MCF 10A (cell line): ENCODE data around the gene FA2H. TPM values are rescaled to one million over a fixed set of nuclear protein-coding genes. Genes with fewer than 3 reads are reported as not detected.

Experiments used
- BruUV-seq: library from RNA; stranded (reverse); fragments of 400-500 nt; replicated peaks from 2 replicates; lab custom pipeline; 2021; lab: Mats Ljungman, UMichigan
- CTCF ChIA-PET: fragments of 300-600 bp; sonication (Branson Sonifier 250); formaldehyde crosslinking; extraction: SDS; loops from one replicate; lab custom pipeline; 2021; ENCODE audit warnings: antibody characterized with exemption, inconsistent platforms; lab: Yijun Ruan, JAX
- POLR2A ChIA-PET: fragments of 300-600, 350-650 bp; sonication (Branson Sonifier 250); formaldehyde crosslinking; extraction: SDS; loops from one replicate; lab custom pipeline; 2020; ENCODE audit warnings: antibody characterized with exemption, inconsistent platforms; lab: Yijun Ruan, JAX
- DNase-seq: peaks from one replicate; pipeline ENCODE4 v3.0.0-alpha.2; 2018; ENCODE audit not compliant: unreplicated experiment
- H3K27ac Mint-ChIP-seq: one replicate; pipeline ENCODE4 v1.8.0; 2022; ENCODE audit warnings: mild to moderate bottlenecking, low read depth, mixed read lengths; ENCODE audit not compliant: unreplicated experiment
- H3K27me3 Mint-ChIP-seq: one replicate; pipeline ENCODE4 v1.8.0; 2022; ENCODE audit warnings: mixed read lengths; ENCODE audit not compliant: insufficient read depth, unreplicated experiment
- H3K36me3 Mint-ChIP-seq: one replicate; pipeline ENCODE4 v1.8.0; 2022; ENCODE audit warnings: mild to moderate bottlenecking, moderate library complexity, mixed read lengths; ENCODE audit not compliant: insufficient read depth, unreplicated experiment
- H3K4me1 Mint-ChIP-seq: one replicate; pipeline ENCODE4 v1.8.0; 2022; ENCODE audit warnings: mixed read lengths; ENCODE audit not compliant: insufficient read depth, unreplicated experiment
- H3K4me3 Mint-ChIP-seq: one replicate; pipeline ENCODE4 v1.8.0; 2022; ENCODE audit warnings: mild to moderate bottlenecking, moderate library complexity, mixed read lengths; ENCODE audit not compliant: unreplicated experiment
- H3K9me3 Mint-ChIP-seq: one replicate; pipeline ENCODE4 v1.8.0; 2022; ENCODE audit warnings: mixed read lengths; ENCODE audit not compliant: unreplicated experiment
- CTCF ChIP-seq: fragments of 200-600 bp; IDR thresholded peaks from one replicate; pipeline ENCODE4 v1.8.0; 2022; ENCODE audit warnings: antibody characterized with exemption, mild to moderate bottlenecking; ENCODE audit not compliant: unreplicated experiment
- intact Hi-C: fragments of 100-400 bp; cut with micrococcal nuclease; formaldehyde crosslinking; loops from 2 replicates; pipeline ENCODE4 v1.14.1; 2022
- total RNA-seq: library from RNA; stranded (reverse); gene quantifications from 2 replicates; pipeline ENCODE4 v1.2.3, GENCODE V29; 2022

Gene FA2H
- total RNA-seq, 1 experiment from 2014 or later, result not detected

GRCh38 chr16:74776926-74777325 lies 2.3 kb upstream of the FA2H start:
- Mint-ChIP-seq H3K9me3 (no peaks in the 10 kb centered on the region), H3K27me3 (peaks cover 9% of the 10 kb centered on the region), H3K27ac (no peak overlapping the region), H3K4me1 (peaks cover 13% of the 10 kb centered on the region), H3K36me3 (no peaks in the 10 kb centered on the region), H3K4me3 (no peak overlapping the region)
- no peak for DNase-seq
- no TSS peak for BruUV-seq
- ChIA-PET POLR2A (no interaction called here), CTCF (interaction anchor here (0.7 kb wide), 2 partner anchors 56 to 1829 kb away, joined by 3 read pairs; no protein-coding TSS in a partner anchor)
- no peak for TF ChIP-seq CTCF
- intact Hi-C loops, result no loop called here

DNA sequence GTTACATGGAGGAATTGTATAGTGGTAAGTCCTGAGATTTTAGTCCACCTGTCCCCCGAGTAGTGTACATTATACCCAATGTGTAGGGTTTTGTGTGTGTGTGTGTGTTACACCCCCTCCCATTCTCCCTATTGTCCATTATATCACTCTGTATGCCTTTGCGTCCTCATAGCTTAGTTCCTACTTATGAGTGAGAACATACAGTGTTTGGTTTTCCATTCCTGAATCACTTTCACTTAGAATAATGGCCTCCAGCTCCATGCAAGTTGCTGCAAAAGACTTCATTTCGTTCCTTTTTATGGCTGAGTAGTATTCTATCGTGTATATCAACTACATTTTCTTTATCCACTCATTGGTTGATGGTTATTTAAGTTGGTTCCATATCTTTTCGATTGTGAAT lies 635 bp upstream of the FA2H start:
- no peak overlapping the region for H3K27ac Mint-ChIP-seq
- H3K36me3 Mint-ChIP-seq, result no peaks in the 10 kb centered on the region
- H3K4me1 Mint-ChIP-seq, result peaks cover 13% of the 10 kb centered on the region
- DNase-seq, result no peak
- peak overlapping the region; percentile 62 for H3K4me3 Mint-ChIP-seq
- CTCF ChIA-PET, result interaction anchor here (0.6 to 2.5 kb wide), 7 partner anchors 31 to 87 kb away, joined by 3 to 20 read pairs (median 3); no protein-coding TSS in a partner anchor
- intact Hi-C loops, result no loop called here
- H3K9me3 Mint-ChIP-seq, result no peaks in the 10 kb centered on the region
- TF ChIP-seq CTCF, result no peak
- POLR2A ChIA-PET, result interaction anchor here (0.9 to 1.9 kb wide), 5 partner anchors 9 to 62 kb away, joined by 3 to 10 read pairs (median 5); no protein-coding TSS in a partner anchor
- no TSS peak for BruUV-seq
- H3K27me3 Mint-ChIP-seq, result peaks cover 23% of the 10 kb centered on the region

- ChIA-PET CTCF (interaction anchor here (0.6 to 2.5 kb wide), 9 partner anchors 14 to 89 kb away, joined by 3 to 20 read pairs (median 3); no protein-coding TSS in a partner anchor), POLR2A (interaction anchor here (0.6 to 1.9 kb wide), 6 partner anchors 16 to 49 kb away, joined by 3 to 5 read pairs (median 4); no protein-coding TSS in a partner anchor)
- peak overlapping the region; percentile 62 for H3K4me3 Mint-ChIP-seq
- TF ChIP-seq CTCF, result no peak
- H3K4me1 Mint-ChIP-seq, result peaks cover 13% of the 10 kb centered on the region
- H3K36me3 Mint-ChIP-seq, result no peaks in the 10 kb centered on the region
- BruUV-seq, result no TSS peak
- no peaks in the 10 kb centered on the region for H3K9me3 Mint-ChIP-seq
- H3K27ac Mint-ChIP-seq, result no peak overlapping the region
- peaks cover 23% of the 10 kb centered on the region for H3K27me3 Mint-ChIP-seq
- intact Hi-C loops, result no loop called here
- no peak for DNase-seq
Observed at GRCh38 chr16:74773446-74774222, 986 bp downstream of the FA2H start.

DNA sequence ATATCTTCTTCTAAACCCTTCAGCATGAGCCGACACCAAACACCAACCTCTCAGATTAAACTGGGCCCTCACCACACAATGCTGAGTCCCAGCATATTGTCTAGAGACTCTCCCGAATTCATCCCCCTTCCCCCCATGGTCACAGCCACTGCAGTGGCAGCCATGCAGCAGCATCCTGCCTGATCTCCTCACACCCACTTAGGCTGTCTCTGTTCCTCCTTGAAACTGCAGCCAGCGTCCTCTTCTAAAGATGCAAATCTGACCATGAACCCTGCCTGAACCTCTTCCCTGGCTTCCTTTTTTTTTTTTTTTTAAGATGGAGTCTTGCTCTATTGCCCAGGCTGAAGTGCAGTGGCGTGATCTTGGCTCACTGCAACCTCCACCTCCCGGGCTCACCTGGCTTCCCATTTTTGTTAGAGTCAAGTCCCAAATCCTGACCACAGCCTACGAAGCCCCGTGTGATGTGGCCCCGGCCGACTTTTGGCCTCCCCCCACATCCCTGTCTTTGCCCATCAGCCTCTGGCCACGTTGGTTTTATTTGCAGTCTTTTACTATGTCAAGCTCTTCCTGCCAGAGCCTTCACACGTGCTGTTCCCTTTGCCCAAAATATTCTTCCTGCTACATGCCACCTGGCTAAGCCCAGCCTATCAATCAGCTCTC lies 2.8 kb downstream of the FA2H start:
- H3K4me1 Mint-ChIP-seq, result peaks cover 13% of the 10 kb centered on the region
- peaks cover 40% of the 10 kb centered on the region for H3K27me3 Mint-ChIP-seq
- no peak for TF ChIP-seq CTCF
- ChIA-PET CTCF (interaction anchor here (0.6 to 1.6 kb wide), 4 partner anchors 24 to 91 kb away, joined by 3 to 4 read pairs (median 3); no protein-coding TSS in a partner anchor), POLR2A (no interaction called here)
- DNase-seq, result no peak
- no TSS peak for BruUV-seq
- intact Hi-C loops, result no loop called here
- no peak overlapping the region for H3K27ac Mint-ChIP-seq
- H3K36me3 Mint-ChIP-seq, result no peaks in the 10 kb centered on the region
- H3K4me3 Mint-ChIP-seq, result no peak overlapping the region
- H3K9me3 Mint-ChIP-seq, result no peaks in the 10 kb centered on the region
